Cardiac muscle cell (in vitro differentiated cells and primary cell): Measurements from ENCODE around the gene AQP12A. TPM values are rescaled to one million over a fixed set of nuclear protein-coding genes. Genes with fewer than 3 reads are reported as not detected.

ENCODE experiments used
- DNase-seq, 2 donors: peaks; one replicate each; pipeline versions ENCODE4 v3.0.0 to v3.0.0-alpha.2; 2010 to 2017; ENCODE audit warnings: low read depth in 1 of 2, low spot score in 1 of 2
- H3K27ac ChIP-seq: fragments of 200-600 bp; sonication (generic); 2 replicates; pipeline ENCODE4 v1.5.1; 2016
- H3K27me3 ChIP-seq: fragments of 200-600 bp; sonication (generic); 2 replicates; pipeline ENCODE4 v1.6.0; 2016; ENCODE audit warnings: control low read depth
- H3K36me3 ChIP-seq: fragments of 200-600 bp; sonication (generic); 2 replicates; pipeline ENCODE4 v1.5.1; 2016; ENCODE audit warnings: control low read depth
- H3K4me1 ChIP-seq: fragments of 200-600 bp; sonication (generic); 2 replicates; pipeline ENCODE4 v1.8.1; 2017; ENCODE audit warnings: low read depth, mild to moderate bottlenecking, mixed run types
- H3K4me3 ChIP-seq: fragments of 200-600 bp; sonication (generic); 2 replicates; pipeline ENCODE4 v1.5.1; 2016; ENCODE audit warnings: mild to moderate bottlenecking
- H3K9me3 ChIP-seq: fragments of 200-600 bp; sonication (generic); 2 replicates; pipeline ENCODE4 v1.5.1; 2017; ENCODE audit warnings: low read depth, mild to moderate bottlenecking, control low read depth
- polyA plus RNA-seq: library from polyadenylated mRNA; unstranded; fragments of >200 nt; fragmentation: Nextera tagmentation; extraction: Ambion mirVana; gene quantifications from 2 replicates; pipeline ENCODE4 v1.2.1, GENCODE V29; 2016
- total RNA-seq: library from RNA; depleted of rRNA; stranded (reverse); fragments of >200 nt; gene quantifications from 2 replicates; pipeline ENCODE4 v1.2.3, GENCODE V29; 2016
- TF ChIP-seq, protein P1 (sequence below): IDR thresholded peaks from 2 replicates; pipeline ENCODE4 v1.5.1; 2012; ENCODE audit warnings: low read depth, mild to moderate bottlenecking, low read length

AQP12A gene
- total and polyA plus RNA-seq, 2 experiments from 2014 or later: not detected

DNA sequence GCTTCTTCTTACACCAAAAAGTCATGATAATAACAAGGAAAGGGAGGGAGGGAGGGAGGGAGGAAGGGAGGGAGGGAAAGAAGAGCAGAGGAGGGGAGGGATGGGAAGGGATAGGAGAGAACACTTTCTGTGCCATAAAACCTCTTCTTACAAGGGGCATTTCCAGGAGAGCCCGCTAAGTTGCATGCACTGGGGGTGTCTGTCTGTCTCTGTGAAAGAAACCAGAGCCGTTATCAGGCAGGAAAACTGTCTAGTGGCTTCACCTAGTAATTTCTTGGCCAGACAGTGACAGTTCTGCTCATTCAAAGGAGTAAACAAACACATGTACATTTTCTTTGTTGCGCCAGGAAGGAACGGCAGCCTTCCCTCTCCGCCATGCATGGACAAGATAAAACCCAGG lies 45.8 kb downstream of the AQP12A start:
- no peaks in the 10 kb centered on the region for H3K9me3 ChIP-seq
- H3K4me3 ChIP-seq: no peak overlapping the region
- peaks cover 14% of the 10 kb centered on the region for H3K4me1 ChIP-seq
- TF ChIP-seq, protein P1, sequence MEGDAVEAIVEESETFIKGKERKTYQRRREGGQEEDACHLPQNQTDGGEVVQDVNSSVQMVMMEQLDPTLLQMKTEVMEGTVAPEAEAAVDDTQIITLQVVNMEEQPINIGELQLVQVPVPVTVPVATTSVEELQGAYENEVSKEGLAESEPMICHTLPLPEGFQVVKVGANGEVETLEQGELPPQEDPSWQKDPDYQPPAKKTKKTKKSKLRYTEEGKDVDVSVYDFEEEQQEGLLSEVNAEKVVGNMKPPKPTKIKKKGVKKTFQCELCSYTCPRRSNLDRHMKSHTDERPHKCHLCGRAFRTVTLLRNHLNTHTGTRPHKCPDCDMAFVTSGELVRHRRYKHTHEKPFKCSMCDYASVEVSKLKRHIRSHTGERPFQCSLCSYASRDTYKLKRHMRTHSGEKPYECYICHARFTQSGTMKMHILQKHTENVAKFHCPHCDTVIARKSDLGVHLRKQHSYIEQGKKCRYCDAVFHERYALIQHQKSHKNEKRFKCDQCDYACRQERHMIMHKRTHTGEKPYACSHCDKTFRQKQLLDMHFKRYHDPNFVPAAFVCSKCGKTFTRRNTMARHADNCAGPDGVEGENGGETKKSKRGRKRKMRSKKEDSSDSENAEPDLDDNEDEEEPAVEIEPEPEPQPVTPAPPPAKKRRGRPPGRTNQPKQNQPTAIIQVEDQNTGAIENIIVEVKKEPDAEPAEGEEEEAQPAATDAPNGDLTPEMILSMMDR: no peak
- H3K27ac ChIP-seq: peak overlapping the region; percentile 22
- peak in 1 of 2 donors; percentile 33 for DNase-seq
- H3K36me3 ChIP-seq: no peaks in the 10 kb centered on the region
- no peaks in the 10 kb centered on the region for H3K27me3 ChIP-seq

DNA sequence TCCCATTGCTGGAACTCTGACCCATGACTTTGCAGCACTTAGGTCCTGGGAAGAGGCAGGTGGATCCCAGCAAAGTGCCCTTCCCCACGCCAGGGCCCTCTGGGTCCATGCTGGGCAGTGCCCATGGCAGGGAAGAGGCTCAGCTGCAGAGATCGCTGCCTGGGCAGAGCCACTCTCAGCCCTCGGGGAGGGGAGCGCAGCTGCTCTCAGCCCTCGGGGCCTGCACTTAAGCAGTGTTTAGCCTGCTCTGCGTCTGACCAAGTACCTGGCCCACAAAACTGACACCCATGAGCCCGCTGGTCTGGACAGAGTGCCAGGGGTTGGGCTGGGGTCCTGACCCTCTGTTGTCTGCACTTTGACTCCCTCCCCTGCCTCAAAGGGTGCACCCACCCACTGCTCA lies 46.3 kb downstream of the AQP12A start:
- no peaks in the 10 kb centered on the region for H3K9me3 ChIP-seq
- no peak overlapping the region for H3K4me3 ChIP-seq
- peak overlapping the region; percentile 22 for H3K27ac ChIP-seq
- H3K36me3 ChIP-seq: no peaks in the 10 kb centered on the region
- no peak for DNase-seq
- peaks cover 14% of the 10 kb centered on the region for H3K4me1 ChIP-seq
- TF ChIP-seq, protein P1: no peak
- H3K27me3 ChIP-seq: no peaks in the 10 kb centered on the region

DNA sequence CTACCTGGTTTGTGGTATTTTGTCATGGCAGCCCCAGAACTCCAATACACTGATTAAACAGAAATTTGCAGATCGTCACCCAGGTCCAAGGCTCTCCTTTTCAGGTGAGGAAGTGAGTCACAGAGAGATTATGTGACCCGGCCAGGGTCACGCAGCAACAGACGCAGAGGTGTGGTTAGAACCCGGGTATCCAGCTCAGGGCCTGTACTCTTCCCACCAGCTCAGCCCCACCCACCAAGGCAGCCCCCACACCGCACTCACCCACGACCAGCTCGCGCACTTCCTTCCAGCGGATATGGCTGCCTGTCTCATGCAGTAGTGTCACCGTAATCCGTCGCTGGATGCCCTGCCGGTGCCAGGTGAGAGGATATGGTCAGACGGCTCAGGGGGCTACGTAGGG lies 48.1 kb downstream of the AQP12A start:
- H3K36me3 ChIP-seq: no peaks in the 10 kb centered on the region
- no peak overlapping the region for H3K27ac ChIP-seq
- peaks cover 14% of the 10 kb centered on the region for H3K4me1 ChIP-seq
- TF ChIP-seq, protein P1: no peak
- no peak for DNase-seq
- H3K4me3 ChIP-seq: no peak overlapping the region
- no peaks in the 10 kb centered on the region for H3K27me3 ChIP-seq
- no peaks in the 10 kb centered on the region for H3K9me3 ChIP-seq

DNA sequence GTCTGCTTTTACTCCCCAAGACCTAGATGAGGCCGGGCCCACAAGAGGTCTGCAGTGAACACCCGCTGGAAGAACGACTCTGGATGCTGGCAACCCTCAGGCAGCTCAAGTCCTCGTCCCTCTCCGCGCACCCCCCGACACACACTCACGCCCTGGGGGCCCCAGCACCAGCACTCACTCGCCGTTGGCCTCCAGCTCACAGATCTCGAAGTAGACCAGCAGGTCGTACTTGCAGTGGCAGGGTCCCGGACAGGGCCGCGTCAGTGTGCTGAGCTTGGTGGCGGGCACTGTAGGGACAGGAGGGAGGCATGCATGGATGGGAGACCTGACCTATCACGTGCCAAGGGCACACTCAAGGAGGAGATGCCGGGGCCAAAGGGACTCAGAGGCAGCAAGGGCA lies 49.4 kb downstream of the AQP12A start:
- no peaks in the 10 kb centered on the region for H3K27me3 ChIP-seq
- no peak overlapping the region for H3K27ac ChIP-seq
- DNase-seq: no peak
- TF ChIP-seq, protein P1: no peak
- no peaks in the 10 kb centered on the region for H3K9me3 ChIP-seq
- peaks cover 14% of the 10 kb centered on the region for H3K4me1 ChIP-seq
- H3K36me3 ChIP-seq: no peaks in the 10 kb centered on the region
- H3K4me3 ChIP-seq: no peak overlapping the region

DNA sequence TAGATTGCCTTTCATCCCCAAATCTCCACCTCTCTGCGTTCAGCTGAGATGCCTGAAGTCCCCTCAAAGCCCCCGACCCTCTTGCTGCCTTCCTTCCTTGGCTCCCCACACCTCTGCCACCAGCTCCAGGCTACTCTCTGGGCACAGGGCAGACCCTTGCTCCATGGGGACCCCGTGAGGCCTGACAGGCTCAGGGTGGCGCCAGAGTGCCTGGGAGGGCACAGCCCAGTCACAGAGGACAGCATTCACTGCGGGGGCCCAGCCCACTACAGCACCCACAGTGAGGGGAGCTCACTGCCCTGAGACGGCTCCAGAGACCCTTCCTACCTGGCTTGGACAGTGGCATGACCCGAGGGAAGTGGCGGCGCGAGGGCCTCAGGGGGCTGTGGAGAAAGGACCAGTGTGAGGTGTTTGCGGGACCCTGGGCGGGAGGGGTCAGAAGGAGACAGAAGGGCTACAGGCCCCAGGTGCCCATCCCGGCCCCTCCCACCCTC lies 51.0 kb downstream of the AQP12A start:
- Histone ChIP-seq H3K36me3 (no peaks in the 10 kb centered on the region), H3K27ac (no peak overlapping the region), H3K9me3 (no peaks in the 10 kb centered on the region), H3K27me3 (no peaks in the 10 kb centered on the region), H3K4me1 (peaks cover 3% of the 10 kb centered on the region), H3K4me3 (no peak overlapping the region)
- peak in 1 of 2 donors; percentile 30 for DNase-seq
- TF ChIP-seq, protein P1: no peak

DNA sequence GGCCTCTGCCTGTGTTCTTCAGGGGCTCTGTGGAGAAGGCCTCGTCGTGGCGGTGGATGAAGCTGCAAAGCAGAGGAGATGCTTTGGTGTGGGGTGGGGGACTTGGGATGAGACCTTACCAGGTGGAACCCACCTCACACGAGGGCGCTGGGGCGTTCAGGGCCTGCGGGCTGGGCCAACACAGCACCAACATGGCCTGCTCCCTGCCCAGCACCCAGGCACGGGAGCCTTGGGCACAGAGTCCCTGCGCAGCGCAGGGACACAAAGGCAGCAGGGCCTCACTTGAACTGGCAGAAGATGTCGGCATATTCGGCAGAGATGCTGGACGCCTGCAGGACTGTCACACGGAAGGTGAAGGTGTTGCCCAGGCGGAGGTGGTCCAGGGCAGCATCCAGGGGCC lies 53.8 kb downstream of the AQP12A start:
- Histone ChIP-seq H3K27ac (no peak overlapping the region), H3K36me3 (no peaks in the 10 kb centered on the region), H3K9me3 (no peaks in the 10 kb centered on the region), H3K4me3 (no peak overlapping the region), H3K27me3 (no peaks in the 10 kb centered on the region), H3K4me1 (peaks cover 12% of the 10 kb centered on the region)
- TF ChIP-seq, protein P1: no peak
- DNase-seq: no peak
